Naive thymus-derived CD4-positive, alpha-beta T cell (primary cell): ENCODE measurements around the gene FAM181B. TPM values are rescaled to one million over a fixed set of nuclear protein-coding genes. Genes with fewer than 3 reads are reported as not detected.

Experiments
- ATAC-seq: fragments of 150-1000 bp; cut with Tn5 transposase; 2 replicates; pipeline ENCODE4 v1.10.0; 2021; ENCODE audit warnings: mild to moderate bottlenecking, moderate library complexity
- CTCF ChIA-PET: fragments of 350-600 bp; sonication (Branson Sonifier 250); formaldehyde crosslinking; loops from one replicate; lab custom pipeline; 2021; ENCODE audit warnings: antibody characterized with exemption; lab: Charles Lee
- POLR2A ChIA-PET: fragments of 350-600 bp; sonication (Branson Sonifier 250); formaldehyde crosslinking; loops from one replicate; lab custom pipeline; 2021; ENCODE audit warnings: antibody characterized with exemption, inconsistent platforms; lab: Charles Lee
- DNase-seq, 9 donors: peaks; one replicate each; pipeline versions ENCODE4 v3.0.0 to v3.0.0-alpha.2; 2020 to 2022; ENCODE audit warnings: mixed read lengths in 1 of 9
- H3K27ac ChIP-seq: one replicate; pipeline ENCODE4 v1.7.0; 2013; ENCODE audit warnings: mild to moderate bottlenecking, low read depth, low read length, moderate library complexity
- H3K27me3 ChIP-seq, 2 donors: one replicate each; pipeline ENCODE4 v1.7.0; 2013; ENCODE audit warnings: low read length in 2 of 2, mild to moderate bottlenecking in 2 of 2, moderate library complexity in 2 of 2; ENCODE audit not compliant: control insufficient read depth in 2 of 2, insufficient read depth in 2 of 2
- H3K36me3 ChIP-seq, 3 experiments: 1 replicate in 2 of 3; 2 replicates in 1 of 3; pipeline ENCODE4 v1.7.0; 2013; ENCODE audit warnings: low read length in 3 of 3, mild to moderate bottlenecking in 3 of 3, moderate library complexity in 1 of 3; ENCODE audit not compliant: insufficient read depth in 3 of 3, control insufficient read depth in 2 of 3
- H3K4me1 ChIP-seq, 2 donors: one replicate each; pipeline ENCODE4 v1.7.0; 2013; ENCODE audit warnings: low read length in 2 of 2, mild to moderate bottlenecking in 2 of 2, moderate library complexity in 1 of 2; ENCODE audit not compliant: control insufficient read depth in 2 of 2, insufficient read depth in 2 of 2
- H3K4me3 ChIP-seq: 2 replicates; pipeline ENCODE4 v1.7.0; 2013; ENCODE audit warnings: mild to moderate bottlenecking, low read length
- H3K9me3 ChIP-seq, 3 experiments: 1 replicate in 2 of 3; 2 replicates in 1 of 3; pipeline ENCODE4 v1.7.0; 2013; ENCODE audit warnings: low read length in 3 of 3; ENCODE audit not compliant: control insufficient read depth in 2 of 3
- H3K27ac Mint-ChIP-seq, 9 donors: one replicate each; pipeline ENCODE4 v1.8.0; 2020 to 2022; ENCODE audit warnings: mixed read lengths in 9 of 9, mild to moderate bottlenecking in 8 of 9, moderate library complexity in 5 of 9, inconsistent platforms in 2 of 9
- H3K27me3 Mint-ChIP-seq, 5 donors: one replicate each; pipeline ENCODE4 v1.8.0; 2021 to 2022; ENCODE audit warnings: mixed read lengths in 5 of 5, mild to moderate bottlenecking in 1 of 5
- H3K36me3 Mint-ChIP-seq, 5 donors: one replicate each; pipeline ENCODE4 v1.8.0; 2020 to 2022; ENCODE audit warnings: mixed read lengths in 5 of 5, mild to moderate bottlenecking in 3 of 5, inconsistent platforms in 1 of 5
- H3K4me1 Mint-ChIP-seq, 7 donors: one replicate each; pipeline ENCODE4 v1.8.0; 2020 to 2022; ENCODE audit warnings: mixed read lengths in 7 of 7, mild to moderate bottlenecking in 3 of 7, inconsistent platforms in 1 of 7
- H3K4me3 Mint-ChIP-seq, 10 donors: one replicate each; pipeline ENCODE4 v1.8.0; 2020 to 2022; ENCODE audit warnings: mild to moderate bottlenecking in 10 of 10, mixed read lengths in 10 of 10, moderate library complexity in 6 of 10, inconsistent platforms in 2 of 10
- H3K9me3 Mint-ChIP-seq, 11 donors: one replicate each; pipeline ENCODE4 v1.8.0; 2020 to 2022; ENCODE audit warnings: mixed read lengths in 11 of 11, mild to moderate bottlenecking in 4 of 11, inconsistent platforms in 1 of 11, moderate library complexity in 1 of 11
- intact Hi-C, 2 donors: fragments of 100-400 bp; cut with micrococcal nuclease; formaldehyde crosslinking; loops; one replicate each; pipeline ENCODE4 v1.15.1; 2023
- polyA plus RNA-seq, 2 donors: library from polyadenylated mRNA; unstranded; fragments of 300-500 nt; fragmentation: Illumina TruSeq; gene quantifications; one replicate each; pipeline ENCODE4 v1.2.3, GENCODE V29; 2021
- total RNA-seq, 6 experiments: library from RNA in 5 of 6; stranded (reverse) in 5 of 6; gene quantifications; 1 replicate in 5 of 6; 2 replicates in 1 of 6; pipeline ENCODE4 v1.2.3 and lab custom pipeline; 2021 to 2026

Gene FAM181B
- total and polyA plus RNA-seq, 7 experiments from 2014 or later: 0.10 to 0.97 (median 0.19) TPM; not detected in 2

DNA sequence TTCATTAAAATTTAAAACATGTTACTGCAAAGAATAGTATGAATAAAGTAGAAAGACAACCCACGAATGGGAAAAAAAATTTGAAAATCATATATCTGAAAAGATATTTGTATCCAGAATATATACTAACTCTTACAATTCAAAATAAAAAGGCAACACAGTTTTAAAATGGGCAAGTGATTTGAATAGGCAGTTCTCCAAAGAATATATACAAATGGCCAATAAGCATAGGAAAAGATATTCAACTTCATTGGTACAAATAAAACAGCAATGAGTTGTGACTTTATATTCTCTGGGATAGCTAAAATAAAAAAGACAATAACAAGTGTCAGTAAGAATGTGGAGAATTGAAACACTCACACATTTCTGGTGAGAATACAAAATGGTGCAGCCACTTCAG lies 41.6 kb upstream of the FAM181B start:
- ChIA-PET POLR2A (interaction anchor here (1.2 to 2.2 kb wide), 4 partner anchors 10 to 99 kb away, joined by 3 to 11 read pairs (median 4); partner anchors contain the start of gene FAM181B), CTCF (interaction anchor here (0.8 to 1.6 kb wide), 6 partner anchors 17 to 47 kb away, joined by 3 to 4 read pairs (median 3); partner anchors contain the start of gene FAM181B)
- Mint-ChIP-seq H3K4me3 (no peak overlapping the region), H3K27me3 (peaks cover 0 to 33% (median 0%) of the 10 kb centered on the region in 5 donors), H3K9me3 (peaks cover 0 to 55% (median 20%) of the 10 kb centered on the region in 11 donors), H3K4me1 (peaks cover 0 to 2% (median 0%) of the 10 kb centered on the region in 7 donors), H3K36me3 (peaks cover 0 to 17% (median 6%) of the 10 kb centered on the region in 5 donors), H3K27ac (no peak overlapping the region)
- H3K9me3 ChIP-seq: peaks cover 0 to 4% (median 0%) of the 10 kb centered on the region in 3 experiments
- no peak overlapping the region for H3K27ac ChIP-seq
- no peak for ATAC-seq
- H3K27me3 ChIP-seq: no peaks in the 10 kb centered on the region
- no peaks in the 10 kb centered on the region for H3K4me1 ChIP-seq
- H3K4me3 ChIP-seq: no peak overlapping the region
- intact Hi-C loops: loop anchor here (1.0 to 5.0 kb wide), 6 partner anchors 42 to 1047 kb away; partner anchors contain the start of genes DDIAS (in 1 of the 2) and FAM181B (in 1 of the 2)
- DNase-seq: no peak
- no peaks in the 10 kb centered on the region for H3K36me3 ChIP-seq

DNA sequence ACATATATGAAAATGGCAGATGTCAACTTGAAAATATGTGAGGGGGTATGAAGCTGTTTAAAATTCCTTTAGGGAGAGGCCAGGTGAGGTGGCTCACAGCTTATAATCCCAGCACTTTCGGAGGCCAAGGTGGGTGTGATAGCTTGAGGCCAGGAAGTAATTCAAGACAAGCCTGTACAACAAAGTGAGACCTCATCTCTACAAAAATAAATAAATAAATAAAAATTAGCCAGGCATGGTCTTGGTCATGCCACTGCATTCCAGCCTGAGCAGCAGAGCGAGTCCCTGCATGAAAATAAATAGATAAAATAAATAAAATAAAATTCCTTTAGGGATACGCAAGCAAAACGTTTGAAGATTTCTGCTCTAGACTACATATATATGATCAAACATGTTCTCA lies 38.1 kb upstream of the FAM181B start:
- intact Hi-C loops: no loop called here
- CTCF ChIA-PET: no interaction called here
- peaks cover 0 to 30% (median 7%) of the 10 kb centered on the region in 11 donors for H3K9me3 Mint-ChIP-seq

DNA sequence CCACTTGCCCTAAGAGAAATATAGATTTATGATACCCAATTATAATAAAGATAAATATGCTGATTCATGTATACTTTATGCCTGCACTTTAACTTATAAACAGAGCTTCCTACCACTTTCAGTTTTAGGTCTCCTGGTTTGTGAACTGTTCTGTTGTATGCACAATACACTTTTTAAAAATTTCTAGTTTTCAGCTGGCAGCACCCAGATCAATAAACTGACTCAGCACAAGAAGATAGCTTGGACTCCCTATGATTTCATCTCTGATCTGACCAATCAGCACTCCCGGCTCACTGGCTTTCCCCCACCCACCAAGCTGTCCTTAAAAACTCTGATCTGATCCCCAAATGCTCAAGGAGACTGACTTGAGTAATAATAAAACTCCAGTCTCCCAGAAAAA lies 33.5 kb upstream of the FAM181B start:
- Mint-ChIP-seq H3K9me3 (peaks cover 0 to 2% (median 0%) of the 10 kb centered on the region in 11 donors), H3K36me3 (no peaks in the 10 kb centered on the region), H3K4me1 (peaks cover 0 to 28% (median 19%) of the 10 kb centered on the region in 7 donors), H3K27ac (no peak overlapping the region), H3K4me3 (no peak overlapping the region), H3K27me3 (peaks cover 0 to 6% (median 0%) of the 10 kb centered on the region in 5 donors)
- ATAC-seq: no peak
- H3K4me1 ChIP-seq: peaks cover 0 to 4% of the 10 kb centered on the region in 2 donors
- H3K27me3 ChIP-seq: no peaks in the 10 kb centered on the region
- no peaks in the 10 kb centered on the region for H3K36me3 ChIP-seq
- H3K27ac ChIP-seq: no peak overlapping the region
- POLR2A ChIA-PET: interaction anchor here (2.3 kb wide), 1 partner anchor 10 kb away, joined by 9 read pairs; no protein-coding TSS in a partner anchor
- H3K4me3 ChIP-seq: no peak overlapping the region
- intact Hi-C loops: no loop called here
- CTCF ChIA-PET: interaction anchor here (0.6 to 1.6 kb wide), 4 partner anchors 9 to 392 kb away, joined by 3 to 4 read pairs (median 3); no protein-coding TSS in a partner anchor
- no peaks in the 10 kb centered on the region for H3K9me3 ChIP-seq
- DNase-seq: no peak

More for the DNA sequence above, 38.1 kb upstream of the FAM181B start:
- Histone ChIP-seq H3K36me3 (no peaks in the 10 kb centered on the region), H3K27me3 (no peaks in the 10 kb centered on the region), H3K4me1 (no peaks in the 10 kb centered on the region), H3K27ac (no peak overlapping the region), H3K4me3 (no peak overlapping the region), H3K9me3 (no peaks in the 10 kb centered on the region)
- H3K4me1 Mint-ChIP-seq: peaks cover 0 to 8% (median 5%) of the 10 kb centered on the region in 7 donors
- ATAC-seq (no peak), DNase-seq (no peak)
- no peak overlapping the region for H3K4me3 Mint-ChIP-seq
- POLR2A ChIA-PET: no interaction called here
- H3K36me3 Mint-ChIP-seq: peaks cover 0 to 10% (median 2%) of the 10 kb centered on the region in 5 donors
- H3K27me3 Mint-ChIP-seq: peaks cover 0 to 19% (median 0%) of the 10 kb centered on the region in 5 donors
- H3K27ac Mint-ChIP-seq: no peak overlapping the region

DNA sequence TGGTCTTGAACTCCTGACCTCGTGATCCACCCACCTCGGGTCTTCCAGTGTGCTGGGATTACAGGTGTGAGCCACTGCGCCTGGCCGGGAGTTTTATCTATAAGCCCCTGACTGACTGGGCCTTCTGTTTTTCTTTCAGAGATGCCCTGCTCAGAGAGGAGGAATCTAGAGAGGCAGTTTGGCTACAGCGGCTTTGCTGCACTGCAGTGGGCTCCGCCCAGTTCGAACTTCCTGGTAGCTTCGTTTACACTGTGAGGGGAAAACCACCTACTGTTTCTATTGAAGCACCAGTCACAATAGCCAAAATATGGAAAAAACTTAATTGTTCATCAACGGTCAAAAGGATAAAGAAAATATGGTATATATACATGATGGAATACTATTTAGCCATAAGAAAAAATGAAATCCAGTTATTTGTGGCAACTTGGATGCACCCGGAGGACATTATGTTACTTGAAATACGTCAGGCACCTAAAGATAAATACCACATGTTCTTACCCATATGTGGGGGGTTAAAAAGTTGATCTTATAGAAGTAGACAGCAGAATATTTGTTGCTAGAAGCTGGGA lies 31.9 kb upstream of the FAM181B start:
- POLR2A ChIA-PET: interaction anchor here (0.9 to 2.3 kb wide), 4 partner anchors 8 to 34 kb away, joined by 3 to 9 read pairs (median 4); partner anchors contain the start of gene FAM181B
- peak overlapping the region in 5 of 9 donors; percentile 14 to 79 (median 72) for H3K27ac Mint-ChIP-seq

DNA sequence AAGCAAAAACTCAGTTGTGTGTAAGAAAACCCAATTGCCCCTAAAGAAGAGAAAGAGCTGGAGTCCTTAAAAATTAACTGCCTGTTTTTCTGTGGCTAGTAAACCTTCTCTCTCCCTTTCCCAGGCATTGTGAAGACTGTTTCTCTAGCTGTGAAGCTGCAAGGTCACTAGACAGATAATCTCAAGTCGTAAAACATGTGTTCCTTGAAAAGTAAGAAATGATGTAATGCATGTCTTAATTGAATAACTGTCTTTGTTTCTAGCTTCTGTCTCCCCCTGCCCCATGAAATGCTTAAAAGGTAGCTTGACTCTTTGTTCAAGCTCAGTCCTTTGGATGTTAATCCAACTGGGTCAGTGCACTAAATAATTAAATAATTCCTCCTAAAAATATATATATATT lies 29.5 kb upstream of the FAM181B start:
- ATAC-seq (no peak), DNase-seq (no peak)
- peaks cover 0 to 4% of the 10 kb centered on the region in 2 donors for H3K4me1 ChIP-seq
- Mint-ChIP-seq H3K9me3 (peaks cover 0 to 3% (median 0%) of the 10 kb centered on the region in 11 donors), H3K36me3 (no peaks in the 10 kb centered on the region), H3K4me3 (no peak overlapping the region), H3K27me3 (peaks cover 0 to 16% (median 0%) of the 10 kb centered on the region in 5 donors), H3K4me1 (peaks cover under 1 to 37% (median 29%) of the 10 kb centered on the region in 7 donors), H3K27ac (no peak overlapping the region)
- intact Hi-C loops: no loop called here
- H3K4me3 ChIP-seq: no peak overlapping the region
- H3K27me3 ChIP-seq: no peaks in the 10 kb centered on the region
- no peaks in the 10 kb centered on the region for H3K9me3 ChIP-seq
- CTCF ChIA-PET: no interaction called here
- POLR2A ChIA-PET: no interaction called here
- no peak overlapping the region for H3K27ac ChIP-seq
- no peaks in the 10 kb centered on the region for H3K36me3 ChIP-seq

More for the DNA sequence above, 31.9 kb upstream of the FAM181B start:
- no peaks in the 10 kb centered on the region for H3K36me3 ChIP-seq
- no peak overlapping the region for H3K4me3 ChIP-seq
- CTCF ChIA-PET: interaction anchor here (0.7 to 1.6 kb wide), 3 partner anchors 49 to 82 kb away, joined by 3 to 4 read pairs (median 4); no protein-coding TSS in a partner anchor
- ATAC-seq (peak; percentile 47), DNase-seq (peak in 6 of 9 donors; percentile 14 to 46 (median 22))
- no peaks in the 10 kb centered on the region for H3K9me3 ChIP-seq
- Mint-ChIP-seq H3K9me3 (peaks cover 0 to 3% (median 0%) of the 10 kb centered on the region in 11 donors), H3K4me3 (peak overlapping the region in 7 of 10 donors; percentile 20 to 72 (median 51)), H3K36me3 (no peaks in the 10 kb centered on the region), H3K4me1 (peaks cover 0 to 28% (median 19%) of the 10 kb centered on the region in 7 donors), H3K27me3 (peaks cover 0 to 15% (median 0%) of the 10 kb centered on the region in 5 donors)
- no peaks in the 10 kb centered on the region for H3K27me3 ChIP-seq
- H3K27ac ChIP-seq: no peak overlapping the region
- intact Hi-C loops: loop anchor here in 1 of 2 donors (1.0 to 2.0 kb wide), 3 partner anchors 8 to 33 kb away; partner anchors contain the start of gene FAM181B
- H3K4me1 ChIP-seq: peaks cover 0 to 4% of the 10 kb centered on the region in 2 donors

DNA sequence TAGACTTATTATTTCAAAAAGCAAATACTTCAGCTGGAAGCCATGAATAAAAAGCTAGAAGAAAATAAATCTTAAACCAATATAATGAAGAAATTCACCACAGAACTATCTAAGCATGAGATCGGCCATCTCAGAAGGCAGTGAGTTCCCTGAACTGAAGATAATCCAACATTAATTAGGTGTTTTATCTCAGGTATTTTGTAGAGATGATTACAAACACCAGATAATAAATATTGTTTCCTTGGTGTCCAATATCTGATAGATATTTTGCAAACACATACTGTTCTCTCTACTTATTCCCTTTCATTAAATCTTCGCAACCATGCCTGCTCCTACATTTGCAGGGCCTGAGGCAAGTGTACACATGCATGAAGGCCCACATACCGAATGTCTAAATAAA lies 26.0 kb upstream of the FAM181B start:
- peaks cover 18 to 44% (median 36%) of the 10 kb centered on the region in 7 donors for H3K4me1 Mint-ChIP-seq
- H3K27ac Mint-ChIP-seq: no peak overlapping the region
- no peaks in the 10 kb centered on the region for H3K27me3 ChIP-seq
- POLR2A ChIA-PET: no interaction called here
- no peaks in the 10 kb centered on the region for H3K36me3 Mint-ChIP-seq
- no peak for DNase-seq
- no peak for ATAC-seq
- no peaks in the 10 kb centered on the region for H3K9me3 ChIP-seq
- H3K4me3 Mint-ChIP-seq: no peak overlapping the region
- no peak overlapping the region for H3K27ac ChIP-seq
- intact Hi-C loops: loop anchor here in 1 of 2 donors (10.0 kb wide), 2 partner anchors 395 to 885 kb away; partner anchors contain the start of gene PCF11
- peaks cover 0 to 22% (median 0%) of the 10 kb centered on the region in 5 donors for H3K27me3 Mint-ChIP-seq
- CTCF ChIA-PET: no interaction called here
- H3K4me3 ChIP-seq: no peak overlapping the region
- H3K9me3 Mint-ChIP-seq: peaks cover 0 to 3% (median 0%) of the 10 kb centered on the region in 11 donors
- H3K36me3 ChIP-seq: no peaks in the 10 kb centered on the region
- peaks cover 0 to 21% of the 10 kb centered on the region in 2 donors for H3K4me1 ChIP-seq
